ENCODE data around the gene RFX8.
"Not testable (repeated sequence)": the region's sequence is repeated elsewhere in the genome, so short reads cannot be mapped to it uniquely, and the experiment has no call there.

RFX8 gene

DNA sequence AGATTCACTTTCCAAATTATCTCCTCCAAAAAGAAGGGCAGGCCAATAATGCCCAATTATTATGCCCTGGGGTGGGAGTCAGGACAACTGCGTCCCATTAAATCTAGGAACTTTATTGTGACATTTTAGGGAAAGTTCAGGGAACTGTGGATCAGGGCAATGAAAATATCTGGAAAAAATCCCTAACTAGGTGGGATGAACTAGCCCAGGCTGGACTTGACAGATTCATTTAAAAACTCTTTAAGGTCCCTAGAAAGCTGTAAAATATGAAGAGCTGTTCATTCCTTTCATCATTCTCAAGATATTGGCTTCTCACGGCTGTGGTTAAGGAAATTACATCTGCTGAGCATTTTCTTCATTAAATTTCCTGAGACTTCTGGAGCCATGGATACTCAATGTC lies 95.8 kb downstream of the RFX8 start:
- no peak for DNase-seq (ENCODE audit: low spot score)

GRCh38 chr2:101375653-101376052 lies 99.3 kb downstream of the RFX8 start:
- DNase-seq (ENCODE audit: low spot score) = no peak

DNA sequence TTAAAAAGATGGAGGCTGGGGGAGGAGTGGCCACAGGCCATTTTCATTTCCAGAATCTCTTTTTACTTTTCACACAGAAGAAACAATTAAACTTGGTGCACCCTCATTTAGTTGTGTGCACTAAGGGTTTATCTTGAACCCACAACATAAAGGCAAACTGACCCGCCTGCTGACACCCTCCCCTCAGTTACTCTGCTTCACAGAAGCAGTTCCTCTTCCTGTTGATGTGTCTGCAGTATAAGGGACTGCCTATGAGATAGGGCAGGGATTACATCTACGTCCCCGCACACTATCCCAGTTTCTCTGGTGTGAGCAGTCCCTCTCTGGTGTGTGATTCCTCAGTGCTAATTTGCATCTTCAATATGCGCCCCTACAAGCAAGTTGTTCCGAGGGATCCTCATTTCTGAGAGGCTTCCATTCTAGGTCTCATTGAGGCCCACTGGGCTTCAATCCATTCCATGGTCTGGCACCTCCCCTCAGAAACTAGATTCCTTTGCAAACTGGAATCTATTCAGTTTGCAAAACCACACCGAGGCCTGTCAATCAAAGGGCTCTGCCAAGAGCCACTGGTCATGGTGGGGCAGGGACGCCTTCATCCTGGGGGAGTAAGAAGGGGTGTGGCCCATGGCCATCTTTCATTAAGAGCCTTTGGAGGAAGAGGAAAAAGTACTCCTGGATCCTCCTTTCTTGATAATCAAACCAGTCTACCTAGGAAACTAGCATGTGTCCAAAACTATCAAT lies 99.9 kb downstream of the RFX8 start:
- DNase-seq (ENCODE audit: low spot score) = no peak

- no peak for DNase-seq (ENCODE audit: low spot score)
Observed at GRCh38 chr2:101372792-101373191, 102.1 kb downstream of the RFX8 start.

- no peak for DNase-seq (ENCODE audit: low spot score)
Observed at GRCh38 chr2:101371636-101372035, 103.3 kb downstream of the RFX8 start.

DNA sequence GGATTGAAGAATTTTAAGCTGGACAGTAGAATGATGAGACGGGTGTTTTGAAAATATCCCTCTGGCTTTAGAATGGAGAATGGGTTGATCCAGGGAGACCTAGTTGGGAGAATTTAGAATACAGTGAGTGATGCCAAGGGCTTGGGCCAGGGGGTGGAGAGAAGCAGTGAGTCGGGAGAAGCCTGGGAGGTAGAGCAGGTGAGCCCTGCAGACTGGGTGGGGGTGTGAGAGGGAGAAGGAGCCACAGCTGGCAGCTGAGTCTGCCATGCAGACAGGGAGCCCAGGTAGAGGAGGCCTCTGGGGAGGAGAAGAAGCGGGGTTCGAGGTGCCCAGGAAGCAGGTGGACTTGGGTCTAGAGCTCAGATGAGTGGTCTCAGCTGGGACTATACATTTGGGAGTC lies 105.8 kb downstream of the RFX8 start:
- DNase-seq (ENCODE audit: low spot score) = no peak

DNA sequence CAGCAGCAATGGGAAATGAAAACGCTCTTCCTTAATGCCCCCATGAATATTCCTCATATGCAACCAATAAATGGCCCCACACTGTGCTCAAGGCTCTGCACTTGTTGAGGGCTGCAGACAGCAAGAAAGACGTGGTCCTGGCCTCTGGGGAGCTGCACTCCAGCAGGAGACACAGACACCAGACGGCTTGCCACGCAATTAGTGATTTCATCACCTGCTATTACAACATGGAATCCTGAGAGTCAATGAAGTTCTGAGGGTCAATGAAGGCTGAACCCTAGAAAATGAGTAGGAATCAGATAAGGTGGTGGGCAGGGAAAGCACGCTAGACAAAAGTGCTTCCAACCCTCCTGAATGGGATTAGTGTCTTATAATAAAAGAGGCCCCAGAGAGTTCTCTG lies 106.5 kb downstream of the RFX8 start:
- no peak for DNase-seq (ENCODE audit: low spot score)

- no peak for DNase-seq (ENCODE audit: low spot score)
Observed at GRCh38 chr2:101367508-101367907, 107.4 kb downstream of the RFX8 start.

DNA sequence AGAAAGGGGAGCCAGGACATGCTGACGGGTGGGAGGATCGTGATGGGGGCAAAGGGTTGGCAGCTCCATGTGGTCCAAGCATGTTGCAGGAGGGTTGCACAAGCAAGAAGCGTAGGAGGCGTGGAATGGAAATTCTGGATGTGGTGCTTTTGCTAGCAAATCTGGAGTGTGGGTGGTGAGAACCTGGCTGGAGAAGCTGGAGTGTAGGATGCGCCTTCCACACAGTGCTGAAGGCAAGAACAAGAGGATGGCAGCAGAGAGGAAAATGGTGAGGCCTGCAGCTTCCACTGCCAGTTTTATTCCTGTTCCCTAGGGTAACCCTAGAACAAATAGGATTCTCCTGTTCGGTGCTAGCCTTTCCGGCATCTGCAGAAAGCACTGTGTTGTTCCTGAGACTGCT lies 110.0 kb downstream of the RFX8 start:
- no peak for DNase-seq (ENCODE audit: low spot score)

- no peak for DNase-seq (ENCODE audit: low spot score)
Observed at GRCh38 chr2:101362777-101363176, 112.1 kb downstream of the RFX8 start.

DNA sequence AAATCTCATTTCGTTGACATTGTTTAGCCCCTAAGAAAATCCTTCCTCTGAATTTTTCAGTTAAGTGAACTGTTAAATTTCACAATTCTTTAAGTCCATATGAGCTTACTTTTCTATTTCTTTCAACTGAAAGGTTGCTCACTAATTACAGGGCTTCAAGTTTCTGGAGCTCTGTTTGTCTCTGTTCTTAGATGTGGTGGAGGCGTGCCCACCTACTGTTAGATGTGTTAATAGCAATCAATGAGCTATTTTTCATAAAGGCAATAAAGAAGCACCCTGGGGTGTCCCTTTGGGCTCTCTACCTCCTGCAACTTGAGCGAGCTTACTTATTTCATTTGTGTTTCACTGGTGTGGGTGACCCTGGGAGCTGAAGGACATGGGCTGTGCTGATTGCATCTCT lies 112.6 kb downstream of the RFX8 start:
- no peak for DNase-seq (ENCODE audit: low spot score)

DNA sequence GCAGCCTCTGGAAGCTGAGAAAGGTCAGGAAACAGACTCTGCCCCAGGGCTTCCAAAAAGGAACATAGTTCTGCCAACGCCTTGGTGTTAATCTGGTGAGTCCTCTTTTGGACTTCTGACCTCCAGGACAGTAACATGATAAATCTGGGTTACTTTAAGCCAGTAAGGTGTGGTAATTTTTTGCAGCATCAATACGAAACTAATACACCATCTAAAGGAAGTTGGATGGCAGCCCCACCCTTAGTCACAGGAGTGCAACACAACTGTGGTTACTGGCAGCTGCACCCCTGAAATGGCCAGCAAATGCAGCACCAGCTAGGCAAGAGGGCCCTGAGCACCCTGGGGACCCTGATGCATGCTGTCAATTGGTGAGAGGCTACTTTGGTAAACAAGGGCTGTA lies 113.4 kb downstream of the RFX8 start:
- no peak for DNase-seq (ENCODE audit: low spot score)

- no peak for DNase-seq (ENCODE audit: low spot score)
Observed at GRCh38 chr2:101361121-101361520, 113.8 kb downstream of the RFX8 start.

GRCh38 chr2:101360232-101360631 lies 114.7 kb downstream of the RFX8 start:
- no peak for DNase-seq (ENCODE audit: low spot score)

DNA sequence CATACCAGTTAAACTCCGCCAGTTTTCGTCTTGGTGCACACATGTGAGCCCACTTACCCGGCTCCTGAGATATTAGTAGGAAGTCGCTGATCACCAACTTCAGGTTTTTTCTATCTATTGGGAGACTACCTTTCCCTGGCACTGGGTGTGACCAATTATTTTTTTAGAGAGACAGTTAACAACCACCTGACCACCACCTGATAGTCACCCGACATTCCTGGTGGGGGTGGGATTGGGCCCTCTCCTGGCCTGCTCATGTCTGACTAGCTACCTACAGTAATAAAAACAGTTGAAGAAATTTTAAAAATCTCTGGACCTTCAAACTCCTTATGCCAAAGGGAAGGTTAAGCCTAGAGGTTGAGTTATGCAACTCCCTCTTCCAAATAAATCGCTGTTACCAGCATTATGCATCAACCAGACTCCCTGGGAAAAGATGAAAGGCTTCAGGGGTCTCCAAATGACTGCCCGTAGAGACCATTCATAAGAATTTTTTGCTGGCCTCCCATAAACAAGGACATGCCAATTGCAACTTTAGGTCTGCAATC lies 115.4 kb downstream of the RFX8 start:
- DNase-seq (ENCODE audit: low spot score) = no peak

GRCh38 chr2:101357376-101357775 lies 117.5 kb downstream of the RFX8 start:
- DNase-seq (ENCODE audit: low spot score) = no peak

GRCh38 chr2:101356521-101356920 lies 118.4 kb downstream of the RFX8 start:
- no peak for DNase-seq (ENCODE audit: low spot score)

DNA sequence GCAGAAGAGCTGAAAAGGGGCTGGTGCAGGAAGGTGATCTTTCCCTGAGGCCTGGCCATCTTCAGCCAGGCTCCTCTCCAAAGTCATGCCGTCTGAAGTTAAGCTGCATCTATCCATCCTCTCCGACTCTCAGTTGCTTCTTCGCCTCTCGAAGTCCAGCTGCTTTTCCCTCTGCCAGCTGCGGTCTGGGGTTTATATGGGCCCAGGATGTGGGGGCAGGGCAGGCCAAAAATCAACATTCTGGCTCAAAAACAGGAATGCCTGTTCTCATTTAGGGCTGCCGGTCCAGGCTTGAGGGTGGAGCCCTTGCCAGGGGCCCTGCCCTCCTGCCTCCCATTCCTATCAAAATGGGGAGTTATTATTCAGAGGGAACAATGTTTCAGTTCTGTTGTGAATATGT lies 118.9 kb downstream of the RFX8 start:
- no peak for DNase-seq (ENCODE audit: low spot score)

DNA sequence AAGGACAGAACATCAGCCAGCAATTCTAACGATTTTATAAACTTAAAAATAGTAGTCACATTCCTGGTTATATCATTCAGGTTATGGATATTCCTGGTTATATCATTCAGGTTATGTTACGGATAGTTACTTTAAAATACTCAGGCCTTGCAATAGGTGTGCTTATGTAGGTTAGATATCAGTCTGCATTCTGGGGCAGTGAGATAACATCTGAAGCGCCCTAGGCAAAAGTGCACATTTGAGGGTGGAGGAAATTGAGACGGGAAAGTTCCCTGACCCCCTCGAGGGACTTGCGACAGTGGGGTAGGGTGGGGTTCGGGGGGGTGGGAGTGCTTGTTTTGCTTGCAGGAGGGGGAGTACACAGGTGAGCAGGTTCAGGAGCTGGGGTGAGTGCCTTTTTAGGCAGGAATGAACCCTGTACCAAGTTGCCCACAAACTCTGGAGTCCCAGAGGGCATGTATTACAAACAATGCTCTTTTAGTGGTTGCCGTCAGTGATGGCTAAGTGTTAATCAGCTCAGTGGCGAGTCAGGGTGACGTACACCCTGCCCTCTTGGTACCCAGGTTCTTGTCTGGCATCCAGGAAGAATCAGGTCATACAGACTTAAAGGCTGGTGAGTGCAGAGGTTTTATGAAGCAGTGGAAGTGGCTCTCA lies 119.4 kb downstream of the RFX8 start:
- DNase-seq (ENCODE audit: low spot score) = no peak

- no peak for DNase-seq (ENCODE audit: low spot score)
Observed at GRCh38 chr2:101354420-101355311, 120.2 kb downstream of the RFX8 start.

- DNase-seq (ENCODE audit: low spot score) = not testable (repeated sequence)
Observed at GRCh38 chr2:101352631-101353030, 122.3 kb downstream of the RFX8 start.

DNA sequence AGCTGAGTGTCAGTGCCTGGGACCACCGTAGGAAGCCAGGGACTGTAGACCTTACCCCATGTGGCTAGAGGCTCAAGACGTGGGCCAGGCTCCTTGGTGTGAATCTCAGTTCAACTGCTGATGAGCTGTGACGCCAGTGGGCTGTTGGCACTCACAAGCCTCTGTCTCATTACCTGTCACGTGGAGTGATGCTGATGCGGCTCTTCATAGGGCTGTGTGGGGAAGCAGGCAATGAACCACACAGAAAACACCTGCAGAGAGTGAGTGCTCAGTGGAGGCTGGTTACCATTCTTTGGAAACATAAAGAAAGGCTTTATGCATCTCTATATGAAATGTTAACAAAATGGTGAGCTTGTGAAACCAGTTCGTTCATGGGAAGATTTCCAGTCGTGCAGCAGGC lies 123.7 kb downstream of the RFX8 start:
- DNase-seq (ENCODE audit: low spot score) = no peak
